Trophoblast cell (in vitro differentiated cells and primary cell): ENCODE results near the gene ZNF264.

ENCODE experiments used
- DNase-seq, 2 donors: peaks; one replicate each; pipeline ENCODE4 v3.0.0-alpha.2; 2016
- H2AFZ ChIP-seq: 2 replicates; pipeline ENCODE4 v1.6.1; 2013; ENCODE audit warnings: low read length, moderate library complexity, mild to moderate bottlenecking; ENCODE audit not compliant: insufficient read depth, poor library complexity
- H2AK5ac ChIP-seq: 2 replicates; pipeline ENCODE4 v1.6.1; 2013; ENCODE audit warnings: mild to moderate bottlenecking, low read length
- H2BK120ac ChIP-seq: 2 replicates; pipeline ENCODE4 v1.6.1; 2013; ENCODE audit warnings: low read length, mild to moderate bottlenecking, moderate library complexity; ENCODE audit not compliant: insufficient read depth, poor library complexity
- H2BK12ac ChIP-seq: 2 replicates; pipeline ENCODE4 v1.6.1; 2013; ENCODE audit warnings: mild to moderate bottlenecking, low read length, moderate library complexity
- H2BK5ac ChIP-seq: 2 replicates; pipeline ENCODE4 v1.6.1; 2013; ENCODE audit warnings: low read length, low read depth, moderate library complexity, mild to moderate bottlenecking; ENCODE audit not compliant: poor library complexity
- H3K14ac ChIP-seq: 2 replicates; pipeline ENCODE4 v1.6.1; 2013; ENCODE audit warnings: mild to moderate bottlenecking, low read length
- H3K18ac ChIP-seq: 2 replicates; pipeline ENCODE4 v1.6.1; 2013; ENCODE audit warnings: mild to moderate bottlenecking, low read length
- H3K23ac ChIP-seq: 2 replicates; pipeline ENCODE4 v1.6.1; 2013; ENCODE audit warnings: low read length
- H3K27ac ChIP-seq: 2 replicates; pipeline ENCODE4 v1.5.1; 2013; ENCODE audit warnings: low read depth, mild to moderate bottlenecking, inconsistent platforms, low read length, moderate library complexity
- H3K27me3 ChIP-seq: 2 replicates; pipeline ENCODE4 v1.6.1; 2013; ENCODE audit warnings: inconsistent platforms, mild to moderate bottlenecking, low read length, moderate library complexity; ENCODE audit not compliant: insufficient read depth
- H3K36me3 ChIP-seq, 2 experiments: 1 replicate in 1 of 2; 2 replicates in 1 of 2; pipeline ENCODE4 v1.6.1; 2013; ENCODE audit warnings: low read length in 2 of 2, mild to moderate bottlenecking in 2 of 2, moderate library complexity in 1 of 2; ENCODE audit not compliant: insufficient read depth in 2 of 2, control insufficient read depth in 1 of 2
- H3K4ac ChIP-seq: 2 replicates; pipeline ENCODE4 v1.6.1; 2013; ENCODE audit warnings: low read depth, mild to moderate bottlenecking, low read length, moderate library complexity
- H3K4me1 ChIP-seq, 2 experiments: 1 replicate in 1 of 2; 2 replicates in 1 of 2; pipeline ENCODE4 v1.6.1; 2013; ENCODE audit warnings: low read length in 2 of 2, mild to moderate bottlenecking in 2 of 2, moderate library complexity in 1 of 2; ENCODE audit not compliant: insufficient read depth in 2 of 2, control insufficient read depth in 1 of 2
- H3K4me2 ChIP-seq: 2 replicates; pipeline ENCODE4 v1.6.1; 2013; ENCODE audit warnings: inconsistent platforms, mild to moderate bottlenecking, low read length, moderate library complexity
- H3K4me3 ChIP-seq: 2 replicates; pipeline ENCODE4 v1.5.1; 2013; ENCODE audit warnings: mild to moderate bottlenecking, low read depth, low read length, inconsistent platforms
- H3K79me1 ChIP-seq: one replicate; pipeline ENCODE4 v1.6.1; 2013; ENCODE audit warnings: low read length
- H3K79me2 ChIP-seq: 2 replicates; pipeline ENCODE4 v1.6.1; 2013; ENCODE audit warnings: low read length, mild to moderate bottlenecking; ENCODE audit not compliant: control insufficient read depth, insufficient read depth, poor library complexity
- H3K9ac ChIP-seq: 2 replicates; pipeline ENCODE4 v1.6.1; 2013; ENCODE audit warnings: mild to moderate bottlenecking, low read length
- H3K9me3 ChIP-seq: 2 replicates; pipeline ENCODE4 v1.6.1; 2013; ENCODE audit warnings: low read depth, mild to moderate bottlenecking, control low read depth, inconsistent platforms, low read length; ENCODE audit not compliant: insufficient read depth
- H4K12ac ChIP-seq: 2 replicates; pipeline ENCODE4 v1.6.1; 2013; ENCODE audit warnings: low read depth, mild to moderate bottlenecking, low read length, moderate library complexity
- H4K8ac ChIP-seq: 2 replicates; pipeline ENCODE4 v1.6.1; 2013; ENCODE audit warnings: low read depth, mild to moderate bottlenecking, low read length, moderate library complexity
- H4K91ac ChIP-seq: one replicate; pipeline ENCODE4 v1.6.1; 2013; ENCODE audit warnings: low read depth, mild to moderate bottlenecking, low read length, moderate library complexity
- WGBS: extraction: QIAGEN DNeasy Blood & Tissue Kit; methylation state at CpG from one replicate; pipeline ENCODE4 v1.1.7; 2013; ENCODE audit warnings: missing lambda C conversion rate; ENCODE audit not compliant: insufficient read length, insufficient coverage; ENCODE audit errors: extremely low coverage; 5-methylcytosine and 5-hydroxymethylcytosine counted together

ZNF264 gene

DNA sequence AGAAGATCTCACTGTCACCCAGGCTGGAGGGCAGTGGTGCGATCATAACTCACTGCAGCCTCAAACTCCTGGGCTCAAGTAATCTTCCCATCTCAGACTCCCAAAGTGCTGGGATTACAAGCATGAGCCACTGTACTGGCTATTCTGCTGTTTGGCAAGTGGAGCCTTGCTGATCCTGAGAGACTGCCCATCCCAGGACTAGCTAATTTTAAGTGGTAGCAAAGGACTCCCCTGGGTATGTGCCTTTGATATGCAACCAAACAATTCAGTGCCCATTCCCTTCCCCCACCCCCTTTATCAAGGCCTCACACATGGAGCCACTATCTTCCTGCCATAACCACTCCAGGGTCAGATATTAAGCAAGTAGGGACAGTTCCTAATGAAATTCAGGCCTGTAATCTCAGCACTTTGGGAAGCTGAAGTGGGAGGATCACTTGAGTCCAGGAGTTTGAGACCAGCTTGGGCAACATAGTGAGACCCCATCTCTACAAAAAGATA lies 72.0 kb downstream of the ZNF264 start:
- H3K9ac ChIP-seq: no peak overlapping the region
- no peaks in the 10 kb centered on the region for H3K27me3 ChIP-seq
- no peak overlapping the region for H3K18ac ChIP-seq
- H2AFZ ChIP-seq: no peak overlapping the region
- no peak overlapping the region for H4K8ac ChIP-seq
- H2BK120ac ChIP-seq: no peak overlapping the region
- no peak overlapping the region for H3K23ac ChIP-seq
- H3K14ac ChIP-seq: no peak overlapping the region
- no peaks in the 10 kb centered on the region for H3K79me2 ChIP-seq
- peaks cover 0 to 4% of the 10 kb centered on the region in 2 experiments for H3K4me1 ChIP-seq
- no peak overlapping the region for H4K91ac ChIP-seq
- WGBS: no CpG with 5 or more reads among the region's 1 CpG
- no peak overlapping the region for H2AK5ac ChIP-seq
- peaks cover 0 to 5% of the 10 kb centered on the region in 2 experiments for H3K36me3 ChIP-seq
- no peaks in the 10 kb centered on the region for H3K9me3 ChIP-seq
- H3K27ac ChIP-seq: no peak overlapping the region
- DNase-seq: no peak
- H3K4me3 ChIP-seq: no peak overlapping the region
- no peak overlapping the region for H2BK12ac ChIP-seq
- no peak overlapping the region for H4K12ac ChIP-seq
- no peaks in the 10 kb centered on the region for H3K79me1 ChIP-seq
- H2BK5ac ChIP-seq: no peak overlapping the region
- H3K4ac ChIP-seq: no peak overlapping the region
- H3K4me2 ChIP-seq: no peak overlapping the region

DNA sequence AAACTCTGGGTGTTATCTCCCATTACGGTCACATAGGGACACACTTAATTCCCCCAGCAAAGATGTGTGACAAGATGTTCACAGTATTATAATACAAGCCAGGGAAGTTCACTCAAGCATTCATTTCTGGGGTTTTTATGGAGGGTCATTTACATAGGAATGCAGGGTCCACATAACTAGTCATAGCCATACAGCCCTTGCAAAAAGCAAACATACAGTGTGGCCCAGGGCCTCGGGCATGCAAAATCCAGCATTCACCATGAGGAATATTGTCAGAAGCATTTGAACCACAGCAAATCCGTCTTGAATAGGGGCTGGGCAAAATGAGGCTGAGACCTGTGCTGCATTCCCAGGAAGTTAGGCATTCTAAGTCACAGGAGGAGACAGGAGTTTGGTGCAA lies 76.0 kb downstream of the ZNF264 start:
- H3K79me1 ChIP-seq: no peaks in the 10 kb centered on the region
- H2BK120ac ChIP-seq: no peak overlapping the region
- H4K91ac ChIP-seq: no peak overlapping the region
- no peak overlapping the region for H3K4ac ChIP-seq
- no peak overlapping the region for H3K18ac ChIP-seq
- H3K36me3 ChIP-seq: no peaks in the 10 kb centered on the region
- H3K4me1 ChIP-seq: peaks cover 0 to 6% of the 10 kb centered on the region in 2 experiments
- H4K12ac ChIP-seq: no peak overlapping the region
- H3K4me3 ChIP-seq: no peak overlapping the region
- no peak overlapping the region for H2BK12ac ChIP-seq
- H3K23ac ChIP-seq: no peak overlapping the region
- WGBS: no CpG with 5 or more reads among the region's 3 CpGs
- no peak overlapping the region for H2BK5ac ChIP-seq
- no peak overlapping the region for H4K8ac ChIP-seq
- no peak overlapping the region for H3K4me2 ChIP-seq
- H3K27me3 ChIP-seq: no peaks in the 10 kb centered on the region
- H3K9ac ChIP-seq: no peak overlapping the region
- no peak overlapping the region for H3K27ac ChIP-seq
- H3K9me3 ChIP-seq: no peaks in the 10 kb centered on the region
- DNase-seq: no peak
- H3K14ac ChIP-seq: no peak overlapping the region
- H2AK5ac ChIP-seq: no peak overlapping the region
- H3K79me2 ChIP-seq: no peaks in the 10 kb centered on the region
- no peak overlapping the region for H2AFZ ChIP-seq

DNA sequence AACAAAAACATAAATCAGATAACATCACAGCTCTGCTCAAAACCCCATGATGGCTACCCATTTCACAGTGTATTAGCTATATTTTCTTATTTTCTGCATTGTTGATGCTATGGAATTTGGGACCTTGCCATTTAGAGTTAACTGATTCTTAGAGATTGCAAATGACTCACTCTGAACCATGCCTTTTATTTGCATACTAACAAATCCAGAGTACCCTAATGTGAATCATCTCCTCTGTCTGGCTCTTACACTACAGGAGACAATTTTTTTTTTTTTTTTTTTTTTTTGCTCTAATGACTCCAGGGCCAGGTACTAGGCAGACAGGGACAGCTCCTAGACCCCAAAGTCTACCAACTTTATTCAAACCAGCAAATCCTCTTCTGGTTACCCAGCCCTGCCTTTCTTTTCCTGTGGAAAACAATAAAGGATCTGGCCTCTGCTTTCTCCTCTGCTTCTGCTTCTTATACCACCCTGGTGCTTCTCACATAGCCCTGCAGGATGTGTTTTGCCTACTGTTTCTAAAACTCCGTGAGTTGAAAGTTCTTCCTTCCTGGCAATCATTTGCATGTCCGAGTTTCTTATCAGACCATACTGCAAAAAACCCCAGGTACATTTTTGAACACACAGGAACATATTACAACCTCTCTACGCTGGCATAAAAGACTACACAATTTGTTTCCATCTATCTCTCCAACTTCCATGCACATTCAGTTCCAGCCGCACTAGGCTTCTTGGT lies 78.4 kb downstream of the ZNF264 start:
- H3K36me3 ChIP-seq: no peaks in the 10 kb centered on the region
- WGBS: no CpG with 5 or more reads among the region's 4 CpGs
- peak overlapping the region; percentile 40 for H4K91ac ChIP-seq
- H3K79me2 ChIP-seq: no peaks in the 10 kb centered on the region
- H3K18ac ChIP-seq: no peak overlapping the region
- H2AK5ac ChIP-seq: no peak overlapping the region
- no peak overlapping the region for H3K9ac ChIP-seq
- H2BK120ac ChIP-seq: no peak overlapping the region
- H3K27ac ChIP-seq: peak overlapping the region; percentile 39
- H3K27me3 ChIP-seq: no peaks in the 10 kb centered on the region
- H3K79me1 ChIP-seq: no peaks in the 10 kb centered on the region
- H3K4me1 ChIP-seq: peaks cover 3 to 6% of the 10 kb centered on the region in 2 experiments
- H3K14ac ChIP-seq: no peak overlapping the region
- no peak overlapping the region for H4K8ac ChIP-seq
- H3K4me3 ChIP-seq: no peak overlapping the region
- H4K12ac ChIP-seq: no peak overlapping the region
- H2BK5ac ChIP-seq: no peak overlapping the region
- H3K9me3 ChIP-seq: no peaks in the 10 kb centered on the region
- no peak overlapping the region for H3K23ac ChIP-seq
- no peak overlapping the region for H3K4ac ChIP-seq
- H2BK12ac ChIP-seq: peak overlapping the region; percentile 56
- H3K4me2 ChIP-seq: no peak overlapping the region
- peak in 1 of 2 donors; percentile 14 for DNase-seq
- no peak overlapping the region for H2AFZ ChIP-seq

DNA sequence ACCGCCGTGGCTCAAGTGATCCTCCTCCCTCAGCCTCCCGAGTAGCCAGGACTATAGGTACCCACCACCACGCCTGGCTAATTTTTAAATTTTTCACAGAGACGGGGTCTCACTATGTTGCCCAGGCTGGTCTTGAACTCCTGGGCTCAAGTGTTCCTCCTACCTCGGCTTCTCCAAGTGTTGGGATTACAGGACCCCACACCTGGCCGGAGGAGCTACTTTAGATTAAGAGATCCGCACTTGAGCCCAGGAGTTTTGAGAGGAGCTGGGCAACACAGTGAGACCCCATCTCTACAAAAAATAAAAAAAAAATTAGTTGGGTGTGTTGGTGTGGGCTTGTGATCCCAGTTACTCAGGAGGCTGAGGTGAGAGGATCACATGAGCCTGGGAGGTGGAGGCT lies 80.0 kb downstream of the ZNF264 start:
- Histone ChIP-seq H3K27me3 (no peaks in the 10 kb centered on the region), H2BK5ac (no peak overlapping the region), H3K14ac (no peak overlapping the region), H3K79me1 (peaks cover 2% of the 10 kb centered on the region), H3K4me3 (no peak overlapping the region), H4K91ac (no peak overlapping the region), H3K4me2 (no peak overlapping the region), H3K18ac (no peak overlapping the region), H2BK120ac (no peak overlapping the region), H2BK12ac (no peak overlapping the region), H3K79me2 (no peaks in the 10 kb centered on the region), H3K9me3 (no peaks in the 10 kb centered on the region), H2AK5ac (peak overlapping the region; percentile 69), H3K36me3 (no peaks in the 10 kb centered on the region), H3K27ac (no peak overlapping the region), H3K9ac (no peak overlapping the region), H3K4me1 (peaks cover 3 to 6% of the 10 kb centered on the region in 2 experiments), H3K23ac (no peak overlapping the region), H2AFZ (no peak overlapping the region), H4K12ac (no peak overlapping the region), H4K8ac (no peak overlapping the region), H3K4ac (no peak overlapping the region)
- no CpG with 5 or more reads among the region's 8 CpGs for WGBS
- DNase-seq: no peak
